GM12878 (cell line): ENCODE data around the gene DHRS1. TPM values are rescaled to one million over a fixed set of nuclear protein-coding genes. Genes with fewer than 3 reads are reported as not detected.

Experiments
- ATAC-seq: fragments of 200-7000 bp; cut with Tn5 transposase; 3 replicates; pipeline ENCODE4 v1.9.1; 2020; ENCODE audit warnings: mild to moderate bottlenecking, moderate library complexity
- BruUV-seq: library from RNA; stranded (reverse); fragments of 400-500 nt; replicated peaks from 2 replicates; lab custom pipeline; 2021; lab: Mats Ljungman, UMichigan
- CTCF ChIA-PET: fragments of 300-600 bp; sonication (Branson Sonifier 250); formaldehyde crosslinking; extraction: SDS; loops from one replicate; lab custom pipeline; 2021; ENCODE audit warnings: inconsistent platforms; lab: Yijun Ruan, JAX
- POLR2A ChIA-PET: fragments of 350-600 bp; formaldehyde crosslinking; extraction: SDS; loops from one replicate; lab custom pipeline; 2021; ENCODE audit warnings: inconsistent platforms; lab: Charles Lee
- RAD21 ChIA-PET: fragments of 300-600 bp; sonication (Branson Sonifier 250); formaldehyde crosslinking; loops from one replicate; lab custom pipeline; 2023; ENCODE audit warnings: antibody characterized with exemption; ENCODE audit not compliant: unreplicated experiment; lab: Charles Lee
- SMC1A ChIA-PET: fragments of 300-600 bp; sonication (Branson Sonifier 250); formaldehyde crosslinking; loops from one replicate; lab custom pipeline; 2023; ENCODE audit not compliant: unreplicated experiment, uncharacterized antibody; lab: Charles Lee
- DNase-seq: peaks from one replicate; pipeline ENCODE4 v3.0.0-alpha.2; 2011; ENCODE audit warnings: low read depth, low spot score
- FAIRE-seq: peaks from 3 replicates; lab custom pipeline; 2011; peaks lifted over from hg19 to GRCh38; lab: Jason Lieb, UNC
- H2AFZ ChIP-seq: 2 replicates; pipeline ENCODE4 v1.6.0; 2011; ENCODE audit warnings: low read depth, low read length, control low read depth; ENCODE audit not compliant: control insufficient read depth
- H3K27ac ChIP-seq: 2 replicates; pipeline ENCODE4 v1.5.1; 2011; ENCODE audit warnings: control low read depth; ENCODE audit not compliant: control insufficient read depth, insufficient read depth
- H3K27me3 ChIP-seq, 2 experiments: replicated peaks in 1 of 2; 2 replicates each; pipeline versions ENCODE4 v1.6.0 to v1.6.1; 2011; ENCODE audit warnings: low read length in 1 of 2; ENCODE audit not compliant: control insufficient read depth in 2 of 2, insufficient read depth in 2 of 2
- H3K36me3 ChIP-seq, 2 experiments: 2 replicates each; pipeline ENCODE4 v1.5.1; 2011; ENCODE audit warnings: low read length in 1 of 2; ENCODE audit not compliant: control insufficient read depth in 2 of 2, insufficient read depth in 2 of 2
- H3K4me1 ChIP-seq: 2 replicates; pipeline ENCODE4 v1.6.1; 2011; ENCODE audit warnings: mild to moderate bottlenecking, low read length, moderate library complexity, mixed read lengths; ENCODE audit not compliant: control insufficient read depth, insufficient read depth
- H3K4me2 ChIP-seq: 2 replicates; pipeline ENCODE4 v1.6.0; 2011; ENCODE audit warnings: control low read depth; ENCODE audit not compliant: control insufficient read depth, insufficient read depth
- H3K4me3 ChIP-seq: fragments of 200-600 bp; sonication (generic); 2 replicates; pipeline ENCODE4 v1.5.1; 2016
- H3K79me2 ChIP-seq: 2 replicates; pipeline ENCODE4 v1.6.0; 2011; ENCODE audit warnings: low read length; ENCODE audit not compliant: control insufficient read depth, insufficient read depth
- H3K9ac ChIP-seq: 2 replicates; pipeline ENCODE4 v1.8.0; 2011; ENCODE audit warnings: low read length, control low read depth, mixed read lengths; ENCODE audit not compliant: control insufficient read depth, insufficient read depth
- H3K9me3 ChIP-seq: replicated peaks from 3 replicates; pipeline ENCODE4 v1.5.1; 2011; ENCODE audit warnings: mild to moderate bottlenecking, low read length; ENCODE audit not compliant: control insufficient read depth, insufficient read depth
- H4K20me1 ChIP-seq: 2 replicates; pipeline ENCODE4 v1.6.0; 2011; ENCODE audit not compliant: control insufficient read depth, insufficient read depth
- ATF7 ChIP-seq: fragments of 450-650 bp; IDR thresholded peaks from 2 replicates; pipeline ENCODE4 v1.6.1; 2016; ENCODE audit warnings: low read depth, mild to moderate bottlenecking
- CHD2 ChIP-seq: IDR thresholded peaks from 2 replicates; pipeline ENCODE4 v1.6.1; 2011; ENCODE audit warnings: low read depth, low read length, improper control_type of control experiment, borderline replicate concordance
- CREB1 ChIP-seq: IDR thresholded peaks from 2 replicates; pipeline ENCODE4 v1.6.1; 2012; ENCODE audit warnings: low read depth, mild to moderate bottlenecking, inconsistent platforms
- NFXL1 ChIP-seq: fragments of 450-650 bp; IDR thresholded peaks from 2 replicates; pipeline ENCODE4 v1.6.1; 2017; ENCODE audit warnings: antibody characterized with exemption, mild to moderate bottlenecking, borderline replicate concordance
- RAD21 ChIP-seq: IDR thresholded peaks from 2 replicates; pipeline ENCODE4 v1.6.1; 2011; ENCODE audit warnings: mild to moderate bottlenecking, low read depth, low read length, moderate library complexity; ENCODE audit not compliant: insufficient read depth
- SMC3 ChIP-seq: IDR thresholded peaks from 2 replicates; pipeline ENCODE4 v1.6.1; 2011; ENCODE audit warnings: low read length, improper control_type of control experiment, borderline replicate concordance
- TBL1XR1 ChIP-seq: IDR thresholded peaks from 2 replicates; pipeline ENCODE4 v1.6.1; 2012; ENCODE audit warnings: low read depth, low read length, improper control_type of control experiment
- TCF3 ChIP-seq: IDR thresholded peaks from 2 replicates; pipeline ENCODE4 v1.6.1; 2012; ENCODE audit warnings: low read depth, mild to moderate bottlenecking, low read length, borderline replicate concordance; ENCODE audit not compliant: insufficient read depth
- YBX1 ChIP-seq: fragments of 450-650 bp; IDR thresholded peaks from 2 replicates; pipeline ENCODE4 v1.6.1; 2016; ENCODE audit warnings: antibody characterized with exemption
- ZNF207 ChIP-seq: fragments of 450-650 bp; IDR thresholded peaks from 2 replicates; pipeline ENCODE4 v1.6.1; 2014; ENCODE audit warnings: antibody characterized with exemption, mild to moderate bottlenecking, borderline replicate concordance
- ZZZ3 ChIP-seq: IDR thresholded peaks from 2 replicates; pipeline ENCODE4 v1.6.1; 2011; ENCODE audit warnings: low read depth; ENCODE audit not compliant: control insufficient read depth, insufficient read length
- WGBS: methylation state at CpG from one replicate; pipeline ENCODE4 v1.1.6; 2016; ENCODE audit warnings: low lambda C conversion rate; ENCODE audit not compliant: insufficient replicate concordance, insufficient coverage; ENCODE audit errors: missing lambda C conversion rate; 5-methylcytosine and 5-hydroxymethylcytosine counted together
- in situ Hi-C: fragments of 300-500 bp; cut with MboI; formaldehyde crosslinking; loops from 9 replicates; pipeline ENCODE4 v1.14.3; 2018; ENCODE audit warnings: mixed read lengths
- intact Hi-C: fragments of 100-400 bp; cut with micrococcal nuclease; formaldehyde crosslinking; loops from one replicate; pipeline ENCODE4 v1.14.2; 2022; ENCODE audit not compliant: unreplicated experiment
- polyA plus RNA-seq, 11 experiments: library from polyadenylated mRNA; depleted of rRNA in 4 of 11; unstranded in 6 of 11; stranded (reverse) in 5 of 11; fragments of >200 nt; fragmentation: Nextera tagmentation in 4 of 11; fragmentation: Illumina TruSeq in 1 of 11; extraction: Ambion mirVana in 4 of 11; extraction: Trizol in 1 of 11; gene quantifications; 1 replicate in 1 of 11; 2 replicates in 10 of 11; pipeline versions ENCODE4 v1.2.1 to v1.2.3, GENCODE V29; 2011 to 2016; ENCODE audit warnings: inconsistent platforms in 2 of 11, missing spikeins in 2 of 11, low read depth in 1 of 11
- total RNA-seq, 4 experiments: library from RNA; depleted of rRNA in 3 of 4; stranded (reverse); fragments of >200 nt in 3 of 4; fragmentation: Illumina TruSeq in 1 of 4; extraction: Trizol in 1 of 4; gene quantifications; 2 replicates each; pipeline versions ENCODE4 v1.2.1 to v1.2.3, GENCODE V29; 2013 to 2021
- TF ChIP-seq, protein P1 (sequence below): IDR thresholded peaks from 2 replicates; pipeline ENCODE4 v1.6.1; 2011; ENCODE audit warnings: borderline replicate concordance, low read depth, mild to moderate bottlenecking, moderate library complexity, mixed read lengths, low read length; ENCODE audit not compliant: insufficient read depth; ENCODE audit errors: extremely low read length
- TF ChIP-seq, protein P2 (sequence below): IDR thresholded peaks from 2 replicates; pipeline ENCODE4 v1.6.1; 2012; ENCODE audit warnings: improper control_type of control experiment, low read depth, low read length; ENCODE audit not compliant: insufficient replicate concordance
- TF ChIP-seq, protein P3 (sequence below): IDR thresholded peaks from 2 replicates; pipeline ENCODE4 v1.6.1; 2011; ENCODE audit warnings: low read depth, low read length, improper control_type of control experiment, borderline replicate concordance

Gene DHRS1
- total and polyA plus RNA-seq, 10 of the 15 experiments (the other 5 are each of a cell fraction or from before 2014, with no cell fraction given) = 12.1 to 45.0 (median 25.7) TPM

DNA sequence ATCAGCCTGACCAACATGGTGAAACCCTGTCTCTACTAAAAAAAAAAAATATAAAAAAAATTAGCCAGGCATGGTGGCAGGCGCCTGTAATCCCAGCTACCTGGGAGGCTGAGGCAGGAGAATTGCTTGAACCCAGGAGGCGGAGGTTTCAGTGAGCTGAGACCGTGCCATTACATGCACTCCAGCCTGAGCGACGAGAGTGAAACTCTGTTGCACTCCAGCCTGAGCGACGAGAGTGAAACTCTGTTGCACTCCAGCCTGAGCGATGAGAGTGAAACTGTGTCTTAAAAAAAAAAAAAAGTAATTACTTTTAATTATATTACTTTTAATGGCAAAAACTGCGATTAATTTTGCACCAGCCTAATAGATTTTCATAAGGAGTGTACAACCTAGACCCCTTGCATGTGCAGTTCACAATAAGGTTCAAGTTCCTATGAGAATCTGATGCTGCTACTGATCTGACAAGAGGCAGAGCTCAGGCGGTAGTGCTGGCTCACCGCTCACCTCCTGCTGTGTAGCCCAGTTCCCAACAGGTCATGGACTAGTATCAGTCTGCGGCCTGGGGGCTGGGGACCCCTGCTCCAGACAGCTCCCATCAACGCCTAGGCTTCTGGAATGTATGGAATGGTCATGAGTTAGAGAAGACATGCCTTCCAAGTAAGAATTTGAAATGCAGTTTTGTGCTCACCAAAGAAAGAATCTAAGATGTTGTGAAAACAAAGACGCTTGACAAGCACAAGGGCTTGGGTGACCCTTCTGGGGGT lies 21.8 kb upstream of the DHRS1 start:
- Histone ChIP-seq H3K27me3 (no peaks in the 10 kb centered on the region), H3K9ac (no peak overlapping the region), H3K4me1 (no peaks in the 10 kb centered on the region), H3K79me2 (no peaks in the 10 kb centered on the region), H3K36me3 (no peaks in the 10 kb centered on the region), H2AFZ (no peak overlapping the region), H3K9me3 (no peaks in the 10 kb centered on the region), H3K4me2 (no peak overlapping the region), H3K27ac (no peak overlapping the region), H3K4me3 (no peak overlapping the region), H4K20me1 (no peaks in the 10 kb centered on the region; the same call in 1 of the 2 replicates)
- ChIA-PET SMC1A (interaction anchor here (0.7 to 1.1 kb wide), 4 partner anchors 14 to 114 kb away, joined by 3 to 5 read pairs (median 3); partner anchors contain the start of gene CIDEB), RAD21 (no interaction called here), POLR2A (interaction anchor here (0.5 to 0.7 kb wide), 2 partner anchors 176 to 727 kb away, joined by 3 read pairs; no protein-coding TSS in a partner anchor), CTCF (interaction anchor here (1.7 to 3.3 kb wide), 3 partner anchors 12 to 115 kb away, joined by 5 to 19 read pairs (median 8); partner anchors contain the start of gene CIDEB)
- TF ChIP-seq CHD2 (no peak), ATF7 (no peak), TBL1XR1 (no peak), RAD21 (no peak), TCF3 (no peak), SMC3 (no peak), ZNF207 (no peak), NFXL1 (no peak), ZZZ3 (no peak), CREB1 (no peak), YBX1 (no peak)
- TF ChIP-seq, protein P1, sequence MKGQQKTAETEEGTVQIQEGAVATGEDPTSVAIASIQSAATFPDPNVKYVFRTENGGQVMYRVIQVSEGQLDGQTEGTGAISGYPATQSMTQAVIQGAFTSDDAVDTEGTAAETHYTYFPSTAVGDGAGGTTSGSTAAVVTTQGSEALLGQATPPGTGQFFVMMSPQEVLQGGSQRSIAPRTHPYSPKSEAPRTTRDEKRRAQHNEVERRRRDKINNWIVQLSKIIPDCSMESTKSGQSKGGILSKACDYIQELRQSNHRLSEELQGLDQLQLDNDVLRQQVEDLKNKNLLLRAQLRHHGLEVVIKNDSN = no peak
- TF ChIP-seq, protein P2, sequence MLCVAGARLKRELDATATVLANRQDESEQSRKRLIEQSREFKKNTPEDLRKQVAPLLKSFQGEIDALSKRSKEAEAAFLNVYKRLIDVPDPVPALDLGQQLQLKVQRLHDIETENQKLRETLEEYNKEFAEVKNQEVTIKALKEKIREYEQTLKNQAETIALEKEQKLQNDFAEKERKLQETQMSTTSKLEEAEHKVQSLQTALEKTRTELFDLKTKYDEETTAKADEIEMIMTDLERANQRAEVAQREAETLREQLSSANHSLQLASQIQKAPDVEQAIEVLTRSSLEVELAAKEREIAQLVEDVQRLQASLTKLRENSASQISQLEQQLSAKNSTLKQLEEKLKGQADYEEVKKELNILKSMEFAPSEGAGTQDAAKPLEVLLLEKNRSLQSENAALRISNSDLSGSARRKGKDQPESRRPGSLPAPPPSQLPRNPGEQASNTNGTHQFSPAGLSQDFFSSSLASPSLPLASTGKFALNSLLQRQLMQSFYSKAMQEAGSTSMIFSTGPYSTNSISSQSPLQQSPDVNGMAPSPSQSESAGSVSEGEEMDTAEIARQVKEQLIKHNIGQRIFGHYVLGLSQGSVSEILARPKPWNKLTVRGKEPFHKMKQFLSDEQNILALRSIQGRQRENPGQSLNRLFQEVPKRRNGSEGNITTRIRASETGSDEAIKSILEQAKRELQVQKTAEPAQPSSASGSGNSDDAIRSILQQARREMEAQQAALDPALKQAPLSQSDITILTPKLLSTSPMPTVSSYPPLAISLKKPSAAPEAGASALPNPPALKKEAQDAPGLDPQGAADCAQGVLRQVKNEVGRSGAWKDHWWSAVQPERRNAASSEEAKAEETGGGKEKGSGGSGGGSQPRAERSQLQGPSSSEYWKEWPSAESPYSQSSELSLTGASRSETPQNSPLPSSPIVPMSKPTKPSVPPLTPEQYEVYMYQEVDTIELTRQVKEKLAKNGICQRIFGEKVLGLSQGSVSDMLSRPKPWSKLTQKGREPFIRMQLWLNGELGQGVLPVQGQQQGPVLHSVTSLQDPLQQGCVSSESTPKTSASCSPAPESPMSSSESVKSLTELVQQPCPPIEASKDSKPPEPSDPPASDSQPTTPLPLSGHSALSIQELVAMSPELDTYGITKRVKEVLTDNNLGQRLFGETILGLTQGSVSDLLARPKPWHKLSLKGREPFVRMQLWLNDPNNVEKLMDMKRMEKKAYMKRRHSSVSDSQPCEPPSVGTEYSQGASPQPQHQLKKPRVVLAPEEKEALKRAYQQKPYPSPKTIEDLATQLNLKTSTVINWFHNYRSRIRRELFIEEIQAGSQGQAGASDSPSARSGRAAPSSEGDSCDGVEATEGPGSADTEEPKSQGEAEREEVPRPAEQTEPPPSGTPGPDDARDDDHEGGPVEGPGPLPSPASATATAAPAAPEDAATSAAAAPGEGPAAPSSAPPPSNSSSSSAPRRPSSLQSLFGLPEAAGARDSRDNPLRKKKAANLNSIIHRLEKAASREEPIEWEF = no peak
- TF ChIP-seq, protein P3, sequence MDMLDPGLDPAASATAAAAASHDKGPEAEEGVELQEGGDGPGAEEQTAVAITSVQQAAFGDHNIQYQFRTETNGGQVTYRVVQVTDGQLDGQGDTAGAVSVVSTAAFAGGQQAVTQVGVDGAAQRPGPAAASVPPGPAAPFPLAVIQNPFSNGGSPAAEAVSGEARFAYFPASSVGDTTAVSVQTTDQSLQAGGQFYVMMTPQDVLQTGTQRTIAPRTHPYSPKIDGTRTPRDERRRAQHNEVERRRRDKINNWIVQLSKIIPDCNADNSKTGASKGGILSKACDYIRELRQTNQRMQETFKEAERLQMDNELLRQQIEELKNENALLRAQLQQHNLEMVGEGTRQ = no peak
- ATAC-seq (no peak), DNase-seq (no peak), FAIRE-seq (no peak)
- in situ Hi-C loops (no loop called here), intact Hi-C loops (no loop called here)
- WGBS = 51% methylated on average over 14 of the region's 14 CpGs
- BruUV-seq = no TSS peak
